DOHH2 (cell line): Measurements from ENCODE around the gene PHETA2.

ENCODE experiments used
- H3F3A ChIP-seq: fragments of 200-600 bp; sonication (generic), shearing (Covaris generic); 2 replicates; pipeline ENCODE4 v1.6.0; 2016; ENCODE audit warnings: antibody characterized with exemption, mild to moderate bottlenecking; ENCODE audit not compliant: control insufficient read depth, insufficient read depth
- H3K27ac ChIP-seq: fragments of 200-600 bp; sonication (generic); 2 replicates; pipeline ENCODE4 v1.5.1; 2014; ENCODE audit warnings: low read depth, mild to moderate bottlenecking, low read length, moderate library complexity
- H3K27me3 ChIP-seq: fragments of 200-600 bp; sonication (generic); 2 replicates; pipeline ENCODE4 v1.6.1; 2014; ENCODE audit warnings: mild to moderate bottlenecking, low read length, mixed read lengths; ENCODE audit not compliant: control insufficient read depth
- H3K36me3 ChIP-seq: fragments of 200-600 bp; sonication (generic); 2 replicates; pipeline ENCODE4 v1.6.1; 2014; ENCODE audit warnings: mild to moderate bottlenecking, low read length, moderate library complexity, mixed read lengths; ENCODE audit not compliant: control insufficient read depth
- H3K4me1 ChIP-seq: fragments of 200-600 bp; sonication (generic); 2 replicates; pipeline ENCODE4 v1.6.1; 2014; ENCODE audit warnings: mild to moderate bottlenecking, low read length, mixed read lengths; ENCODE audit not compliant: control insufficient read depth
- H3K4me2 ChIP-seq: fragments of 200-600 bp; sonication (generic); 2 replicates; pipeline ENCODE4 v1.6.0; 2014; ENCODE audit warnings: mild to moderate bottlenecking, low read length, moderate library complexity
- H3K4me3 ChIP-seq: fragments of 200-600 bp; sonication (generic); 2 replicates; pipeline ENCODE4 v1.5.1; 2014; ENCODE audit warnings: mild to moderate bottlenecking, low read length, mixed read lengths
- H3K79me2 ChIP-seq: fragments of 200-600 bp; sonication (generic); 2 replicates; pipeline ENCODE4 v1.6.1; 2014; ENCODE audit warnings: mild to moderate bottlenecking, low read length, mixed read lengths; ENCODE audit not compliant: control insufficient read depth
- H3K9me2 ChIP-seq: fragments of 200-600 bp; sonication (generic); replicated peaks from 2 replicates; pipeline ENCODE4 v1.6.1; 2014; ENCODE audit warnings: mild to moderate bottlenecking, low read length, mixed read lengths; ENCODE audit not compliant: control insufficient read depth
- H3K9me3 ChIP-seq: fragments of 200-600 bp; sonication (generic); 2 replicates; pipeline ENCODE4 v1.6.1; 2014; ENCODE audit warnings: antibody characterized with exemption, low read length, mixed read lengths; ENCODE audit not compliant: control insufficient read depth, insufficient read depth
- H4K20me1 ChIP-seq: fragments of 200-600 bp; sonication (generic); 2 replicates; pipeline ENCODE4 v1.6.0; 2014; ENCODE audit warnings: low read depth, mild to moderate bottlenecking, antibody characterized with exemption, low read length, moderate library complexity; ENCODE audit not compliant: control insufficient read depth, insufficient read depth
- EZH2phosphoT487 ChIP-seq: fragments of 200-600 bp; sonication (generic); IDR thresholded peaks from 2 replicates; pipeline ENCODE4 v1.6.1; 2017; ENCODE audit warnings: borderline replicate concordance, mild to moderate bottlenecking, antibody characterized with exemption, low read length, moderate library complexity, mixed read lengths
- TF ChIP-seq, protein P1 (sequence below): fragments of 200-600 bp; sonication (generic); IDR thresholded peaks from one replicate; pipeline ENCODE4 v1.5.1; 2014; ENCODE audit warnings: antibody characterized with exemption, mild to moderate bottlenecking, low read depth, low read length; ENCODE audit not compliant: poor library complexity, severe bottlenecking

Gene PHETA2

GRCh38 chr22:42062506-42063170, 11.4 kb upstream of the PHETA2 start:
- Histone ChIP-seq H3K27me3 (no peaks in the 10 kb centered on the region), H3F3A (no peaks in the 10 kb centered on the region), H3K36me3 (peaks cover 84% of the 10 kb centered on the region), H3K9me2 (no peaks in the 10 kb centered on the region), H4K20me1 (no peaks in the 10 kb centered on the region), H3K9me3 (peaks cover 16% of the 10 kb centered on the region; the same call in 1 of the 2 replicates), H3K4me3 (no peak overlapping the region), H3K4me1 (no peaks in the 10 kb centered on the region), H3K27ac (no peak overlapping the region), H3K4me2 (no peak overlapping the region), H3K79me2 (no peaks in the 10 kb centered on the region)
- TF ChIP-seq, protein P1, sequence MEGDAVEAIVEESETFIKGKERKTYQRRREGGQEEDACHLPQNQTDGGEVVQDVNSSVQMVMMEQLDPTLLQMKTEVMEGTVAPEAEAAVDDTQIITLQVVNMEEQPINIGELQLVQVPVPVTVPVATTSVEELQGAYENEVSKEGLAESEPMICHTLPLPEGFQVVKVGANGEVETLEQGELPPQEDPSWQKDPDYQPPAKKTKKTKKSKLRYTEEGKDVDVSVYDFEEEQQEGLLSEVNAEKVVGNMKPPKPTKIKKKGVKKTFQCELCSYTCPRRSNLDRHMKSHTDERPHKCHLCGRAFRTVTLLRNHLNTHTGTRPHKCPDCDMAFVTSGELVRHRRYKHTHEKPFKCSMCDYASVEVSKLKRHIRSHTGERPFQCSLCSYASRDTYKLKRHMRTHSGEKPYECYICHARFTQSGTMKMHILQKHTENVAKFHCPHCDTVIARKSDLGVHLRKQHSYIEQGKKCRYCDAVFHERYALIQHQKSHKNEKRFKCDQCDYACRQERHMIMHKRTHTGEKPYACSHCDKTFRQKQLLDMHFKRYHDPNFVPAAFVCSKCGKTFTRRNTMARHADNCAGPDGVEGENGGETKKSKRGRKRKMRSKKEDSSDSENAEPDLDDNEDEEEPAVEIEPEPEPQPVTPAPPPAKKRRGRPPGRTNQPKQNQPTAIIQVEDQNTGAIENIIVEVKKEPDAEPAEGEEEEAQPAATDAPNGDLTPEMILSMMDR: no peak
- TF ChIP-seq EZH2phosphoT487: no peak

GRCh38 chr22:42064629-42065028, 9.4 kb upstream of the PHETA2 start:
- H3K79me2 ChIP-seq: peaks cover 18% of the 10 kb centered on the region
- peaks cover 5% of the 10 kb centered on the region; the same call in 1 of the 2 replicates for H3K9me3 ChIP-seq
- H3K27me3 ChIP-seq: no peaks in the 10 kb centered on the region
- H3K4me2 ChIP-seq: no peak overlapping the region
- H3K9me2 ChIP-seq: no peaks in the 10 kb centered on the region
- no peaks in the 10 kb centered on the region for H3F3A ChIP-seq
- peaks cover 82% of the 10 kb centered on the region for H3K36me3 ChIP-seq
- no peak overlapping the region for H3K4me3 ChIP-seq
- peaks cover 10% of the 10 kb centered on the region for H3K4me1 ChIP-seq
- H3K27ac ChIP-seq: no peak overlapping the region
- H4K20me1 ChIP-seq: no peaks in the 10 kb centered on the region
- TF ChIP-seq, protein P1: no peak
- no peak for TF ChIP-seq EZH2phosphoT487

- Histone ChIP-seq H3K27ac (no peak overlapping the region), H3F3A (no peaks in the 10 kb centered on the region), H4K20me1 (no peaks in the 10 kb centered on the region), H3K4me2 (no peak overlapping the region), H3K4me1 (peaks cover 16% of the 10 kb centered on the region), H3K79me2 (peaks cover 26% of the 10 kb centered on the region), H3K4me3 (no peak overlapping the region), H3K27me3 (no peaks in the 10 kb centered on the region), H3K36me3 (peaks cover 73% of the 10 kb centered on the region), H3K9me2 (no peaks in the 10 kb centered on the region), H3K9me3 (no peaks in the 10 kb centered on the region)
- no peak for TF ChIP-seq EZH2phosphoT487
- TF ChIP-seq, protein P1: no peak
These were observed 8.5 kb upstream of the PHETA2 start for GRCh38 chr22:42065438-42066125.
